Esophagus squamous epithelium (tissue), 5 donors: ENCODE measurements around the gene SYCP2. TPM values are rescaled to one million over a fixed set of nuclear protein-coding genes. Genes with fewer than 3 reads are reported as not detected.

Source experiments
- DNase-seq: peaks from one replicate; lab custom pipeline; 2025; lab: John Stamatoyannopoulos, UW
- H3K27ac ChIP-seq, 4 donors: fragments of 200-600 bp; sonication (generic); one replicate each; pipeline ENCODE4 v1.5.1; 2016 to 2019; ENCODE audit warnings: mild to moderate bottlenecking in 1 of 4
- H3K27me3 ChIP-seq, 4 donors: fragments of 200-600 bp; sonication (generic); 1 replicate in 3 of 4; 2 replicates in 1 of 4; pipeline versions ENCODE4 v1.5.1 to v1.6.0; 2017 to 2021; ENCODE audit warnings: antibody characterized with exemption in 1 of 4
- H3K36me3 ChIP-seq, 3 donors: fragments of 200-600 bp; sonication (generic); one replicate each; pipeline ENCODE4 v1.5.1; 2016 to 2019
- H3K4me1 ChIP-seq, 3 donors: fragments of 200-600 bp; sonication (generic); one replicate each; pipeline ENCODE4 v1.5.1; 2017 to 2019
- H3K4me3 ChIP-seq, 4 donors: fragments of 200-600 bp; sonication (generic); 1 replicate in 3 of 4; 2 replicates in 1 of 4; pipeline ENCODE4 v1.5.1; 2016 to 2019; ENCODE audit warnings: mild to moderate bottlenecking in 2 of 4, moderate library complexity in 1 of 4
- H3K9me3 ChIP-seq, 3 donors: fragments of 200-600 bp; sonication (generic); one replicate each; pipeline ENCODE4 v1.5.1; 2016 to 2019
- POLR2A ChIP-seq, 4 donors: fragments of 450-650 bp; IDR thresholded peaks; one replicate each; pipeline ENCODE4 v1.6.1; 2017; ENCODE audit warnings: antibody characterized with exemption in 4 of 4, mild to moderate bottlenecking in 4 of 4, moderate library complexity in 3 of 4
- WGBS, 2 donors: methylation state at CpG; one replicate each; pipeline ENCODE4 v1.1.5; 2018; 5-methylcytosine and 5-hydroxymethylcytosine counted together
- intact Hi-C: fragments of 100-400 bp; cut with DNase I; formaldehyde crosslinking; loops from one replicate; pipeline ENCODE4 v1.15.0; 2022
- total RNA-seq, 4 donors: library from RNA; depleted of rRNA; stranded (reverse); fragments of >200 nt; gene quantifications; one replicate each; pipeline ENCODE4 v1.1.0, GENCODE V29; 2016
- TF ChIP-seq, protein P1 (sequence below), 6 experiments: fragments of 450-650 bp in 4 of 6; fragments of 200-600 bp in 2 of 6; sonication (generic) in 2 of 6; IDR thresholded peaks; one replicate each; pipeline ENCODE4 v1.5.1; 2016 to 2019; ENCODE audit warnings: antibody characterized with exemption in 6 of 6, mild to moderate bottlenecking in 4 of 6, moderate library complexity in 4 of 6
- donor health status: DM: yes; HTN: yes; CAD: no.

Gene SYCP2
- total RNA-seq, 4 donors from 2014 or later, result 0.92 to 4.5 (median 1.8) TPM

DNA sequence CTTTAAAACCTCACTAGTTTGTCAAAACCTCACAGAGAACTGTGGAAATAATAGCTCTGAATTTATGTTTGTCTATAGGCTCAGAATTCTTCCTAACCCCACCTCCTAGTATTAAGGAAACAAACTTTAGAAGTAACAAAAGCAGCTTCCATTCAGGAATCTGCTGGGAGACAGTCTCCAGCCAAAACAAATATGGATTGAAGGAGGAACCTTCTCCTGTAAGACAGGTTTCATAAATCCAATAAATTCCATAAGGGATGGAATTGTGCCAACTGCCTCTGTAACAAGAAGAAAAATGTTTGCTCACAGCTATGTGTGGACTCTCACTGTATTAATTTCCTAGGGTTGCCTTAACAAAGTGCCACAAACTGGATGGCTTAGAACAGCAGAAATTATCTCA, 7.5 kb downstream of the SYCP2 start:
- Histone ChIP-seq H3K9me3 (no peaks in the 10 kb centered on the region), H3K27me3 (no peaks in the 10 kb centered on the region), H3K4me1 (peaks cover 0 to 5% (median 0%) of the 10 kb centered on the region in 3 donors), H3K36me3 (no peaks in the 10 kb centered on the region), H3K4me3 (no peak overlapping the region), H3K27ac (no peak overlapping the region)
- no peak for DNase-seq
- intact Hi-C loops, result no loop called here
- TF ChIP-seq, protein P1, sequence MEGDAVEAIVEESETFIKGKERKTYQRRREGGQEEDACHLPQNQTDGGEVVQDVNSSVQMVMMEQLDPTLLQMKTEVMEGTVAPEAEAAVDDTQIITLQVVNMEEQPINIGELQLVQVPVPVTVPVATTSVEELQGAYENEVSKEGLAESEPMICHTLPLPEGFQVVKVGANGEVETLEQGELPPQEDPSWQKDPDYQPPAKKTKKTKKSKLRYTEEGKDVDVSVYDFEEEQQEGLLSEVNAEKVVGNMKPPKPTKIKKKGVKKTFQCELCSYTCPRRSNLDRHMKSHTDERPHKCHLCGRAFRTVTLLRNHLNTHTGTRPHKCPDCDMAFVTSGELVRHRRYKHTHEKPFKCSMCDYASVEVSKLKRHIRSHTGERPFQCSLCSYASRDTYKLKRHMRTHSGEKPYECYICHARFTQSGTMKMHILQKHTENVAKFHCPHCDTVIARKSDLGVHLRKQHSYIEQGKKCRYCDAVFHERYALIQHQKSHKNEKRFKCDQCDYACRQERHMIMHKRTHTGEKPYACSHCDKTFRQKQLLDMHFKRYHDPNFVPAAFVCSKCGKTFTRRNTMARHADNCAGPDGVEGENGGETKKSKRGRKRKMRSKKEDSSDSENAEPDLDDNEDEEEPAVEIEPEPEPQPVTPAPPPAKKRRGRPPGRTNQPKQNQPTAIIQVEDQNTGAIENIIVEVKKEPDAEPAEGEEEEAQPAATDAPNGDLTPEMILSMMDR (IDR thresholded peaks at IDR 0.05), result no peak
- TF ChIP-seq POLR2A (IDR thresholded peaks at IDR 0.05), result no peak

DNA sequence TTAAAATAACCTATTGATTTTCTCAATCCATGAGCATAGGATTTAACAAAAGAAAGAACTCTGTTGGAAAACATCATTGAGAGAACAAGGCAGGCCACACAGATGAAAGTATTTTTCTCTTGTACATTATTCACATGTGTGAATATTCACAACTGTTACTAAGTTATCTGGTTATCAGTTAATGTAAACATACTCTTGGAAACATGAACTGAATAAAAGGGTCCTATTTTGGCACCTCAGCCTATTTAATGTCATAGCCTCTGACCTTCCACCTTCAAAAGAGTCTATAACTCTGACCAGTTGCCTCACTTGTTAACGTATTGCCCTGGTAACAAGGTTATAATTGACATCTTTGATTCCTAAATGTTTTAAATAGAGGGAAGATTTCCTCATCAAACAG, 8.1 kb downstream of the SYCP2 start:
- peaks cover 0 to 5% (median 0%) of the 10 kb centered on the region in 3 donors for H3K4me1 ChIP-seq
- TF ChIP-seq POLR2A (IDR thresholded peaks at IDR 0.05), result no peak
- TF ChIP-seq, protein P1 (IDR thresholded peaks at IDR 0.05), result no peak
- H3K27me3 ChIP-seq, result no peaks in the 10 kb centered on the region
- intact Hi-C loops, result no loop called here
- no peaks in the 10 kb centered on the region for H3K36me3 ChIP-seq
- 33 to 52% methylated on average over 1 of the region's 1 CpG for WGBS, 2 donors
- H3K9me3 ChIP-seq, result no peaks in the 10 kb centered on the region
- H3K27ac ChIP-seq, result no peak overlapping the region
- DNase-seq, result no peak
- no peak overlapping the region for H3K4me3 ChIP-seq

DNA sequence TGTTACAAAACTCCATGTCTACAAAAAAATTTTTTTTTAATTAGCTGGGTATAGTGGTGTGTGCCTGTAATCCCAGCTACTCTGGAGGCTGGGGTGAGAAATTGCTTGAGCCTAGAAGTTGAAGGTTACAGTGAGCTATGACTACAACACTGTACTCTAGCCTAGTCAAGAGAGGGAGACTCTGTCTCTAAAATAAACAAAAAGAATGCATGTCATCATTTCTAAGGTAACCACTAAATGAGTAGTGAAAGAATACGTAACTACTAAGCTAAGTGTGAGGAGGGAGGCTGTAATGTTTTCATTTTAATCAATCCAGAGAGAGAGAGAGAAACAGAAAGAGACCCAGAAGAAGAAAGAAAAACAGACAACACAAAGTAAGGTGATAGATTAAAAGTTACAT, 9.9 kb downstream of the SYCP2 start:
- WGBS, 2 donors, result 87 to 92% methylated on average over 1 of the region's 1 CpG
- intact Hi-C loops, result no loop called here
- TF ChIP-seq, protein P1 (IDR thresholded peaks at IDR 0.05), result no peak
- TF ChIP-seq POLR2A (IDR thresholded peaks at IDR 0.05), result no peak

DNA sequence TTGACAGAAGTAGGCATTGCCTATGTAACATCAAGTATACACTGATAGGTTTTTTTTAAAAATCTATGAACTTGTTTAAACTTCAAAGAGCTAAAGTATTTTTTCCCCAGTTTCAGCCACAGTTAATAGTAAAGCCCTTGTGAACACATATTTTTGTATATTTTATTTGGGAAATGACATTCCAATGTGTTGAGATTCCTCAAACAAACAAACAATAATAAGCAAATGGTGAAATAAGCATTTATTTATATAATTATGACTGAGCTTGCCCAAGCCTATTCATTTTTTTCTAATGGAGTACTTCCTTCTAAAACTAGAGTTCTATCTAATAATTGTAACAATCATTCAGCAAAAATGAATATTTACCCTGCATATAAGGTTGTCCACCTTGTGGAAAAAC, 12.5 kb downstream of the SYCP2 start:
- DNase-seq, result no peak

More for the DNA sequence above, 9.9 kb downstream of the SYCP2 start:
- no peaks in the 10 kb centered on the region for H3K27me3 ChIP-seq
- peaks cover 0 to 5% (median 0%) of the 10 kb centered on the region in 3 donors for H3K4me1 ChIP-seq
- no peaks in the 10 kb centered on the region for H3K9me3 ChIP-seq
- H3K4me3 ChIP-seq, result no peak overlapping the region
- DNase-seq, result no peak
- no peaks in the 10 kb centered on the region for H3K36me3 ChIP-seq
- no peak overlapping the region for H3K27ac ChIP-seq

DNA sequence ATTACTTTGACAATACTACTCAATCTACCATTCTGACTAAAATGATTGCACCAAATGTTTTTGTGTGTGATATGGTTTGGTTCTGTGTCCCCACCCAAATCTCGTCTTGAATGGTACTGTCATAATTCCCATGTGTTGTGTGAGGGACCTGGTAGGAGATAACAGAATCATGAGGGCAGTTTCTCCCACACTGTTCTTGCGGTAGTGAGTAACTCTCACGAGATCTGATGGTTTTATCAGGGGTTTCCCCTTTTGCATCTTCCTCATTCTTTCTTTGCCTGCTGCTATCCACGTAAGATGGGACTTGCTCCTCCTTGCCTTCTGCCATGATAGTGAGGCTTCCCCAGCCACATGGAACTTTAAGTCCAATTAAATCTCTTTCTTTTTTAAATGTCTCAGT, 20.8 kb downstream of the SYCP2 start:
- no peaks in the 10 kb centered on the region for H3K36me3 ChIP-seq
- H3K27me3 ChIP-seq, result no peaks in the 10 kb centered on the region
- H3K27ac ChIP-seq, result no peak overlapping the region
- no peak for DNase-seq
- H3K9me3 ChIP-seq, result no peaks in the 10 kb centered on the region
- H3K4me3 ChIP-seq, result no peak overlapping the region
- no peaks in the 10 kb centered on the region for H3K4me1 ChIP-seq
- TF ChIP-seq, protein P1 (IDR thresholded peaks at IDR 0.05), result no peak
- TF ChIP-seq POLR2A (IDR thresholded peaks at IDR 0.05), result no peak
- intact Hi-C loops, result no loop called here
- WGBS, 2 donors, result 40 to 60% methylated on average over 4 of the region's 4 CpGs

More for the DNA sequence above, 12.5 kb downstream of the SYCP2 start:
- Histone ChIP-seq H3K4me3 (no peak overlapping the region), H3K36me3 (no peaks in the 10 kb centered on the region), H3K4me1 (no peaks in the 10 kb centered on the region), H3K27ac (no peak overlapping the region), H3K27me3 (no peaks in the 10 kb centered on the region), H3K9me3 (no peaks in the 10 kb centered on the region)
- TF ChIP-seq POLR2A (IDR thresholded peaks at IDR 0.05), result no peak
- TF ChIP-seq, protein P1 (IDR thresholded peaks at IDR 0.05), result no peak
- intact Hi-C loops, result no loop called here
